ENCODE results near the gene SBK2.
"Not testable (repeated sequence)": the region's sequence is repeated elsewhere in the genome, so short reads cannot be mapped to it uniquely, and the experiment has no call there.

The SBK2 gene, protein sequence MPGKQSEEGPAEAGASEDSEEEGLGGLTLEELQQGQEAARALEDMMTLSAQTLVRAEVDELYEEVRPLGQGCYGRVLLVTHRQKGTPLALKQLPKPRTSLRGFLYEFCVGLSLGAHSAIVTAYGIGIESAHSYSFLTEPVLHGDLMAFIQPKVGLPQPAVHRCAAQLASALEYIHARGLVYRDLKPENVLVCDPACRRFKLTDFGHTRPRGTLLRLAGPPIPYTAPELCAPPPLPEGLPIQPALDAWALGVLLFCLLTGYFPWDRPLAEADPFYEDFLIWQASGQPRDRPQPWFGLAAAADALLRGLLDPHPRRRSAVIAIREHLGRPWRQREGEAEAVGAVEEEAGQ

DNA sequence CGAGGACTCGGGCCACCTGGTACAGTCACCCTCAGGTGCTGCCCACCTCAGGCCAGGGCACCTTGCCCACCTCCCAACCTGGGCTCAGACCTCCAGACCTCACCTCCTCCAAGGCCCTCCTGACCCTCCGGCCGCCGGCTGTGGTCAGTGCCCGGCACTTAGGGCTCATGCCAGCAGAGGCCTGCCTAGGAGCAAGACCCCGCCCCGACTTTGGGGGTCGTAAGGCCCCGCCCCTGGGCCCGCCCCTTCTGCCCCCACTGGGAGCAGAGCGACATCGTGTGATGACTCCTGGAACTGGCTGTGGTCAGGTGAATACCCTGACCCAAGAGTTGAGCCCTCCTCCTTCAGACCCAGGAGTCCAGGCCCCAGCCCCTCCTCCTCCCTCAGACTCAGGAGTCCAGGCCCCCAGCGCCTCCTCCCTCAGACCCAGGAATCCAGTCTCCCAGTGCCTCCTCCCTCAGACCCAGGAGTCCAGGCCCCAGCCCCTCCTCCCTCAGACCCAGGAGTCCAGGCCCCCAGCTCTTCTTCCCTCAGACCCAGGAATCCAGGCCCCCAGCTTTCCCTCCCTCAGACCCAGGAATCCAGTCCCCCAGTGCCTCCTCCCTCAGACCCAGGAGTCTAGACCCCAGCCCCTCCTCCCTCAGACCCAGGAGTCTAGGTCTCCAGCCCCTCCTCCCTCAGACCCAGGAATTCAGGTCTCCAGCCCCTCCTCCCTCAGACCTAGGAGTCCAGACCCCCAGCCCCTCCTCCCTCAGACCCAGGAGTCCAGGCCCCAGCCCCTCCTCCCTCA, at the start of gene SBK2:
SBK2 (minus strand) TSS at position 183 of the 790 bp plus-strand sequence. CDS start 839 bp downstream, outside the sequence.
- peak; percentile 16 for DNase-seq

GRCh38 chr19:55585658-55586339, 48.9 kb upstream of the SBK2 start:
- DNase-seq: peak; percentile 82

DNA sequence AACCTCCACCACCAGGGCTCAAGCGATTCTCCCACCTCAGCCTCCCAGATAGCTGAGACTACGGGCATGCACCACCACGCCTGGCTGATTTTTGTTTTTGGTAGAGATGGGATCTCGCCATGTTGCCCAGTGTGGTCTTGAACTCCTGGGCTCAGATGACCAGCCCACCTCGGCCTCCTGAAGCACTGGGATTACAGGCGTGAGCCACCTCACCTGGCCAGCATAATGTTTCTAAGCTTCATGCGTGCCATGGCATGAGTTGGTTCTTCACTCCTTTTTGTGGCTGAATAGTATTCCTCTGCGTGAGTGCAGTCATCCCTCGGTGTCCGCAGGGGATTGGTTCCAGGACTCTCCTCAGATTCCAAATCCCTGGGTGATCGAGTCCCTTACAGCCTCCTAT, 47.9 kb upstream of the SBK2 start:
- DNase-seq: no peak

DNA sequence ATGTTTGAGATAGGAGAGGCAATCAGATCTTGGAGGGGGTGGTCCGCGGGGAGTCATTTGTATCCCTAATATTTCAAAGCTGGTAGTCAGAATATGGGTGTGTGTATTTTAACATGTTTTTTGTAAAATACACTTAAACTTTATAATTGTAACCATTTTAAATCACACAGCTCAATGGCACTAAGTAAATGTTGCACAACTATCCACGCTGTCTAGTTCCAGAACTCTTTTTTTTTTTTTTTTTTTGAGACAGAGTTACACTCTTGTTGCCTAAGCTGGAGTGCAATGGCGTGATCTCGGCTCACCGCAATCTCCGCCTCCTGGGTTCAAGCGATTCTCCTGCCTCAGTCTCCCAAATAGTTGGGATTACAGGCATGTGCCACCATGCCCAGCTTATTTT, 47.0 kb upstream of the SBK2 start:
- not testable (repeated sequence) for DNase-seq

- not testable (repeated sequence) for DNase-seq
Observed at GRCh38 chr19:55582284-55582683, 45.4 kb upstream of the SBK2 start.

GRCh38 chr19:55581823-55582223, 44.9 kb upstream of the SBK2 start:
- DNase-seq: no peak

- DNase-seq: no peak
Observed at GRCh38 chr19:55581145-55581822, 44.4 kb upstream of the SBK2 start.

- DNase-seq: peak; percentile 84
Observed at GRCh38 chr19:55580628-55581144, 43.8 kb upstream of the SBK2 start, which contains the start of gene ZNF579. Gene ZNF579 (minus strand): TSS chr19:55580848. CDS start chr19:55579639, 1,209 bp downstream.

DNA sequence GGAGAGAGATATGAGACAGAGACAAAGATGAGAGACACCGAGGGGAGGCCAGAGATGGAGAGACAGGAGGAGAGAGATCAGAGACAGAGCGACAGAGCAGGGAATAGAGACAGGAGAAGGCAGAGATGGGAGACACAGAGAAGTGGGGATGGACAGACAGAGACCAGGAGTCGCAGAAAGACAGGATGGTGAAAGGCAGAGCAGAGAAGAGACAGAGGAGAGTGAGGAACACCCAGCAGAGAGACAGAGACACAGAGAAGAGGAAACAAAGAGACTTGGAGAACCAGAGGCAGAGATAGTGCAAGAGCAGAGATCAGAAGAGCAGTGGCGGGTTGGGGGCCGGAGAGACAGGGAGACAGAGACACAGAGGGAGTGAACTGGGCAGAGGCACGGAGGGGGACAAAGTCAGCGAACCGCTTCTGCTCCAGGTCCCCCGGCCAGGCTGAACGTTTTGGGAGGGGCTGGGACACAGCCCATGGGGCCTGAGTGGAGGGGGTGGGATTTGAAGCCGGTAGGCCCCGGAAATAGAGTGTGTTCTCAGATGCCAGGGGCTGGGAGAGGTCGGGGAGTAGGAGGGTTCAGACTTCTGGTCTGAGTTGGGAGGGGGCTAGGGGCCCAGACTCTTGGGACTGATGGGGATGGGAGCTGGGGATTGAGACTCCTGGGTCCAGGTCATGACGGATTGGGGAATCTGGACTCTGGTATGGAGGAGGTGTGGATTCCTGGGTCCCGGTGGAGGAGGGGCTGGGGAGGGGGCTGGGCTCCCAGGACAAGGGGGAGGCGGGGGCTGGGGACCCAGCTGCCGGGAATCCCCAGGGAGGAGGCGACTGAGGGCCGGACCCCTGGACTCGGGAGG, 43.1 kb upstream of the SBK2 start:
- DNase-seq: no peak

GRCh38 chr19:55578761-55579747, 42.1 kb upstream of the SBK2 start:
- DNase-seq: no peak

GRCh38 chr19:55578031-55578760, 41.3 kb upstream of the SBK2 start:
- DNase-seq: no peak

GRCh38 chr19:55576746-55577145, 39.8 kb upstream of the SBK2 start:
- DNase-seq: no peak

GRCh38 chr19:55573929-55574328, 37.0 kb upstream of the SBK2 start:
- not testable (repeated sequence) for DNase-seq

- not testable (repeated sequence) for DNase-seq
Observed at GRCh38 chr19:55569477-55569876, 32.5 kb upstream of the SBK2 start.

DNA sequence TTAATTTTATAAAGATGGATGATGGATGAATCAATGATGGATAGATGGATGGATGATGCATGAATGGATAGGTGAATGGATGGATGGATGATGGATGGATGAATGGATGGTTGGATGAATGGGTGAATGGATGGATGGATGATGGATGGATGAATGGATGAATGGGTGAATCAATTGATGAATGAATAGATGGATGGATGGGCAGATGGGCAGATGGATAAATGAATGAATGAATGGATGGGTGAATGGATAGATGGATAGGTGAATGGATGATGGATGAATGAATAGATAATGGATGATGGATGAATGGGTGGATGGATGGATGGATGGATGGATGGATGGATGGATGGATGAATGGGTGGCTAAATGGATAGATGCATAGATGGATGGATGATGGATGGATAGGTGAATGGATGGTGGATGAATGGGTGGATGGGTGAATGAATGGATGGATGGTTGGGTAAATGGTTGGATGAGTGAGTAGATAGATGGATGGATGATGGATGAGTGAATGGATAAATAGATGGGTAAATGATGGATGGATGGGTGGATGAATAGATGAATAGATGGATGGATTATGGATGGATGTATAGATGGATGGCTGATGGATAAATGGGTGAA, 30.9 kb upstream of the SBK2 start:
- no peak for DNase-seq

GRCh38 chr19:55566823-55567222, 29.9 kb upstream of the SBK2 start:
- no peak for DNase-seq

DNA sequence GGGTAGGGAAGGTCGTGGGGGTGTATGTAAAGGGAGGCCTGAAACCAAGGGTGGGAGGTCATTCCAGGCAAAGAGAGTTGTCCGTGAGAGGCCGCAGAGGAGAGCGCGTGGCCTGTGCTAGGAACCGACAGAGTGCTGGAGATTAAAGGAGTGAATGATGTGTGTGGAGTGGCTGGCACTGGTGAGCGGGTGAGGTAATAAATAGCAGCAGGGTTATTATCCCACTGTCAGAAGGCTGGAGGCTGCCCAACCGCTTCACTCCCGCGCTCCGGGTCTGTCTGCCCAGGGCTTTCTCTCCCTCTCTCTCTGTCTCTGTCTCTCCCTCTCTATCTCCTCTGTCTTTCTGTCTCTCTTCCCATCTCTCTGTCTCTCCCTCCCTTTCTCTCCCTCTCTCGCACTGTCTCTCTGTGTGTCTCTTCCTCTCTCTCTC, 26.3 kb upstream of the SBK2 start:
- DNase-seq: peak; percentile 71

- no peak for DNase-seq
Observed at GRCh38 chr19:55559684-55560083, 22.8 kb upstream of the SBK2 start.

DNA sequence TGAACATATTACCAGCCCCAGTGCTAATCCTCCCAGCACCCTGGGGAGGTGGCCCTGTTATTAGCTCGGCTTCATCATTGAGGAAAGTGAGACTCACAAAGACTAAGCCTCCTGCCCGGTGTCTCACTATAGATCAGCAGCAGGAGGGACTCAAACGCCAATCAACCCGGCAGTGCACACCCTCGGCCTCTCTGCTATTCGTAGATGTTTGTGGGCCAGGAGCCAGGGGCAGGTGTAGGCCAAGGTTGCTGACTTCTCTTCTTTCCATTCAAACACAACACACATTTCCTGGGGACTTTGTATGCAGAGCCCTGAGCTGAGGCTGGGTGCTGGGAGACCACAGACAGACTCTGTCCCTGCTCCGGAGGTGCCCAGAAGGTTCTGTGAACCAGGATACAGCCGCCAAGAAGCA, 17.8 kb upstream of the SBK2 start:
- peak; percentile 23 for DNase-seq
